H1 (cell line): ENCODE results near the gene ARFRP1. TPM values are rescaled to one million over a fixed set of nuclear protein-coding genes. Genes with fewer than 3 reads are reported as not detected.

Experiments used
- CTCF ChIA-PET: fragments of 300-600 bp; sonication (Branson Sonifier 250); formaldehyde crosslinking; loops from one replicate; lab custom pipeline; 2021; ENCODE audit not compliant: partially characterized antibody; lab: Charles Lee
- POLR2A ChIA-PET: fragments of 300-600 bp; sonication (Branson Sonifier 250); formaldehyde crosslinking; loops from one replicate; lab custom pipeline; 2021; ENCODE audit warnings: inconsistent platforms; ENCODE audit not compliant: partially characterized antibody; lab: Charles Lee
- DNase-seq, 2 experiments: peaks; one replicate each; pipeline versions ENCODE4 v3.0.0 to v3.0.0-alpha.2; 2010 to 2022; ENCODE audit warnings: low spot score in 2 of 2, low read depth in 1 of 2, mixed read lengths in 1 of 2
- FAIRE-seq: peaks from 2 replicates; lab custom pipeline; 2011; peaks lifted over from hg19 to GRCh38; lab: Jason Lieb, UNC
- H2AFZ ChIP-seq: 2 replicates; pipeline ENCODE4 v1.8.1; 2012; ENCODE audit warnings: low read length, inconsistent platforms
- H2AK5ac ChIP-seq: 2 replicates; pipeline ENCODE4 v1.6.1; 2013; ENCODE audit warnings: low read depth, low read length
- H2BK120ac ChIP-seq: replicated peaks from 2 replicates; pipeline ENCODE3; 2013; ENCODE audit warnings: low read depth, low read length, inconsistent platforms
- H2BK12ac ChIP-seq: 2 replicates; pipeline ENCODE4 v1.6.1; 2013; ENCODE audit warnings: low read depth, low read length
- H2BK15ac ChIP-seq: 2 replicates; pipeline ENCODE4 v1.6.1; 2013; ENCODE audit warnings: low read length
- H2BK20ac ChIP-seq: 2 replicates; pipeline ENCODE4 v1.6.1; 2013; ENCODE audit warnings: low read length
- H2BK5ac ChIP-seq: 2 replicates; pipeline ENCODE4 v1.6.1; 2013; ENCODE audit warnings: low read depth, low read length
- H3K14ac ChIP-seq: 2 replicates; pipeline ENCODE4 v1.6.1; 2013; ENCODE audit warnings: inconsistent platforms; ENCODE audit not compliant: insufficient read length
- H3K18ac ChIP-seq: 2 replicates; pipeline ENCODE4 v1.6.1; 2013; ENCODE audit warnings: low read length; ENCODE audit errors: extremely low read depth
- H3K23ac ChIP-seq: 2 replicates; pipeline ENCODE4 v1.6.1; 2013; ENCODE audit warnings: inconsistent platforms; ENCODE audit not compliant: insufficient read length
- H3K23me2 ChIP-seq: 2 replicates; pipeline ENCODE4 v1.6.1; 2013; ENCODE audit warnings: low read depth, low read length
- H3K27ac ChIP-seq: 2 replicates; pipeline ENCODE4 v1.6.1; 2011; ENCODE audit warnings: low read depth, low read length, inconsistent platforms
- H3K27me3 ChIP-seq, 4 experiments: replicated peaks in 1 of 4; 1 replicate in 1 of 4; 2 replicates in 3 of 4; pipeline versions ENCODE4 v1.6.1 to v1.8.1; 2011 to 2013; ENCODE audit warnings: low read length in 3 of 4, mild to moderate bottlenecking in 3 of 4, inconsistent platforms in 2 of 4, mixed read lengths in 2 of 4, moderate library complexity in 1 of 4; ENCODE audit not compliant: control insufficient read depth in 3 of 4, insufficient read depth in 3 of 4; ENCODE audit errors: extremely low read depth in 1 of 4
- H3K36me3 ChIP-seq, 4 experiments: 2 replicates each; pipeline versions ENCODE4 v1.6.1 to v1.8.1; 2011 to 2013; ENCODE audit warnings: mild to moderate bottlenecking in 4 of 4, low read length in 3 of 4, moderate library complexity in 2 of 4, control low read depth in 1 of 4, inconsistent platforms in 1 of 4; ENCODE audit not compliant: insufficient read depth in 4 of 4, control insufficient read depth in 2 of 4
- H3K4ac ChIP-seq: replicated peaks from 2 replicates; pipeline ENCODE3; 2013; ENCODE audit warnings: low read length, low read depth, mixed read lengths, inconsistent platforms; ENCODE audit not compliant: insufficient read length
- H3K4me1 ChIP-seq, 4 experiments: replicated peaks in 1 of 4; 1 replicate in 1 of 4; 2 replicates in 3 of 4; pipeline versions ENCODE4 v1.6.1 to v1.8.1; 2011 to 2013; ENCODE audit warnings: low read length in 3 of 4, inconsistent platforms in 2 of 4, mixed read lengths in 1 of 4; ENCODE audit not compliant: insufficient read depth in 4 of 4, control insufficient read depth in 3 of 4
- H3K4me2 ChIP-seq, 2 experiments: 2 replicates each; pipeline versions ENCODE4 v1.6.1 to v1.8.1; 2011 to 2013; ENCODE audit warnings: low read depth in 2 of 2, low read length in 2 of 2, control low read depth in 1 of 2, inconsistent platforms in 1 of 2, mild to moderate bottlenecking in 1 of 2; ENCODE audit not compliant: insufficient read depth in 1 of 2
- H3K4me3 ChIP-seq, 4 experiments: fragments of 200-600, 300-600 bp in 1 of 4; sonication (generic), shearing (Covaris generic), sonication (Bioruptor Twin) in 1 of 4; 2 replicates each; pipeline versions ENCODE4 v1.5.1 to v1.8.1; 2011 to 2016; ENCODE audit warnings: low read length in 4 of 4, low read depth in 3 of 4, control low read depth in 2 of 4, inconsistent platforms in 2 of 4, mild to moderate bottlenecking in 2 of 4, mixed read lengths in 1 of 4, moderate library complexity in 1 of 4; ENCODE audit not compliant: insufficient read depth in 2 of 4; ENCODE audit errors: extremely low read depth in 1 of 4
- H3K56ac ChIP-seq: replicated peaks from 2 replicates; pipeline ENCODE3; 2013; ENCODE audit warnings: low read depth, mild to moderate bottlenecking, mixed read lengths, low read length, inconsistent platforms; ENCODE audit not compliant: insufficient read length
- H3K79me1 ChIP-seq: 2 replicates; pipeline ENCODE4 v1.6.1; 2013; ENCODE audit warnings: low read depth, low read length, control low read depth
- H3K79me2 ChIP-seq, 2 experiments: 2 replicates each; pipeline versions ENCODE4 v1.6.1 to v1.8.1; 2012 to 2013; ENCODE audit warnings: low read length in 2 of 2, mild to moderate bottlenecking in 2 of 2, inconsistent platforms in 1 of 2; ENCODE audit not compliant: insufficient read depth in 2 of 2, control insufficient read depth in 1 of 2
- H3K9ac ChIP-seq, 4 experiments: replicated peaks in 1 of 4; 1 replicate in 1 of 4; 2 replicates in 3 of 4; pipeline versions ENCODE4 v1.6.1 to v1.8.1; 2011 to 2013; ENCODE audit warnings: low read depth in 3 of 4, low read length in 3 of 4, control low read depth in 2 of 4, mild to moderate bottlenecking in 2 of 4, moderate library complexity in 2 of 4, inconsistent platforms in 1 of 4; ENCODE audit errors: extremely low read depth in 1 of 4
- H3K9me3 ChIP-seq, 2 experiments: 2 replicates each; pipeline versions ENCODE4 v1.6.1 to v1.8.1; 2012 to 2013; ENCODE audit warnings: mild to moderate bottlenecking in 2 of 2, moderate library complexity in 2 of 2, control low read depth in 1 of 2, inconsistent platforms in 1 of 2, low read depth in 1 of 2, low read length in 1 of 2, mixed read lengths in 1 of 2; ENCODE audit not compliant: insufficient read depth in 2 of 2
- H4K20me1 ChIP-seq, 2 experiments: replicated peaks in 1 of 2; 2 replicates each; pipeline versions ENCODE3 to v1.8.1; 2011 to 2013; ENCODE audit warnings: inconsistent platforms in 2 of 2, low read length in 2 of 2, mild to moderate bottlenecking in 1 of 2; ENCODE audit not compliant: insufficient read depth in 2 of 2, control insufficient read depth in 1 of 2
- H4K5ac ChIP-seq: 2 replicates; pipeline ENCODE4 v1.6.1; 2013; ENCODE audit warnings: low read length, low read depth, mixed read lengths, inconsistent platforms; ENCODE audit not compliant: insufficient read length
- H4K8ac ChIP-seq: 2 replicates; pipeline ENCODE4 v1.8.0; 2013; ENCODE audit warnings: mild to moderate bottlenecking, moderate library complexity, low read length, inconsistent platforms; ENCODE audit not compliant: insufficient read depth; ENCODE audit errors: extremely low read depth
- H4K91ac ChIP-seq: replicated peaks from 2 replicates; pipeline ENCODE3; 2013; ENCODE audit warnings: low read length, mixed read lengths, inconsistent platforms; ENCODE audit not compliant: insufficient read length
- CHD2 ChIP-seq: IDR thresholded peaks from 2 replicates; pipeline ENCODE4 v1.6.1; 2012; ENCODE audit warnings: low read length, improper control_type of control experiment
- EZH2 ChIP-seq: fragments of 200-600 bp; sonication (generic); IDR thresholded peaks from 2 replicates; pipeline ENCODE4 v1.7.1; 2012; ENCODE audit warnings: low read depth, mild to moderate bottlenecking, moderate library complexity, low read length, inconsistent platforms; ENCODE audit not compliant: severe bottlenecking
- ZNF274 ChIP-seq: IDR thresholded peaks from 2 replicates; pipeline ENCODE4 v1.7.0; 2012; ENCODE audit warnings: low read length, borderline replicate concordance; ENCODE audit errors: extremely low read depth
- WGBS, 2 experiments: shearing (Covaris generic) in 1 of 2; methylation state at CpG; one replicate each; pipeline versions ENCODE4 v1.1.6 to v1.1.7; 2013 to 2015; ENCODE audit warnings: low lambda C conversion rate in 2 of 2, mixed read lengths in 2 of 2, inconsistent platforms in 1 of 2, low coverage in 1 of 2, missing lambda C conversion rate in 1 of 2; ENCODE audit not compliant: insufficient replicate concordance in 2 of 2, insufficient coverage in 1 of 2, insufficient read length in 1 of 2; ENCODE audit errors: extremely low coverage in 1 of 2, missing lambda C conversion rate in 1 of 2; 5-methylcytosine and 5-hydroxymethylcytosine counted together
- polyA plus RNA-seq, 7 experiments: library from polyadenylated mRNA; depleted of rRNA in 3 of 7; stranded (reverse) in 5 of 7; unstranded in 2 of 7; fragments of >200 nt in 5 of 7; fragments of 200-250 nt in 2 of 7; gene quantifications; 1 replicate in 5 of 7; 2 replicates in 1 of 7; 4 replicates in 1 of 7; pipeline versions ENCODE4 v1.2.1 to v1.2.3, GENCODE V29; 2011 to 2013; ENCODE audit warnings: missing spikeins in 2 of 7, mixed read lengths in 2 of 7
- total RNA-seq: library from RNA; stranded (reverse); fragmentation: NEBNext Ultra II Directional; extraction: Animal tissue kit (Norgen Biotek cat#: 25700); gene quantifications from 2 replicates; pipeline ENCODE4 v1.2.1, GENCODE V29; 2021

Gene ARFRP1
- total and polyA plus RNA-seq, 2 of the 8 experiments (the other 6 are each of a cell fraction or from before 2014, with no cell fraction given): 12.9 to 22.9 TPM

DNA sequence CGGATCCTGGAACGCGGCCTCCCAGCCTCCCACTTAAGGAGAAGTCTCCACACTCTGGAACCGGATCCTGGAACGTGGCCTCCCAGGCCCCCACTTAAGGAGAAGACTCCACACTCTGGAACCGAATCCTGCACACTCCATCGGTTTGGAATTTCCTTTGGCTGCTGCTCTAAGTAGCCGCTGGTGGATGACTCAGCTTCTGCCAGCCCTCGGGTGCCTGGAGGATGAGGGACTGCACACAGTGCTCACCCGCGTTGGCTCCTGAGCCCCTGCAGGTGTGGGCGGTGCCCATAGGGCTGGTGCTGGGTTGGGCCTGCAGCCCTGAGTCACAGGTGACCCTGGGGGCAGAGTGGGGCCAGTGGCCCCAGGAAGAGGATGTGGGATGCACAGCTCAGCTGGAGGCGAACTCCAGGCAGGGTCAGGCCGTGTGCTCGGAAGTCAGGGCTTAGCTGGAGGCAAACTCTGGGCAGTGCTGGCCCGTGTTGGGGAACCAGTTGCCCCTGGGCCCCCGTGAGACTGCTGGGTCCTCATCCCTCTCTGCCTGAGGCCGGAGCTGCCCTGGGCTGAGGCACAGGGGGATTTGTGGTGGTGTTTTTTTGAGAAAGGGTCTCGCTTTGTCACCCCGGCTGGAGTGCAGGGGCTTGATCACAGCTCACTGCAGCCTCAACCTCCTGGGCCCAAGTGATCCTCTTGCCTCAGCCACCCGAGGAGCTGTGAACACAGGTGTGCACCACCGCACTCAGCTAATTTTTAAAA, 25.2 kb downstream of the ARFRP1 start:
- no peak for FAIRE-seq

More for the DNA sequence above, 25.2 kb downstream of the ARFRP1 start:
- Histone ChIP-seq H4K8ac (no peak overlapping the region), H3K79me2 (no peaks in the 10 kb centered on the region), H2AK5ac (no peak overlapping the region), H2BK5ac (no peak overlapping the region), H3K14ac (no peak overlapping the region), H2AFZ (no peak overlapping the region), H3K9me3 (no peaks in the 10 kb centered on the region), H4K20me1 (peaks cover 0 to 7% of the 10 kb centered on the region in 2 experiments), H3K27me3 (no peaks in the 10 kb centered on the region), H3K4me1 (no peaks in the 10 kb centered on the region; a peak in 1 of 7 replicates), H3K4ac (no peak overlapping the region), H3K23ac (no peak overlapping the region), H2BK15ac (no peak overlapping the region), H3K27ac (no peak overlapping the region), H3K23me2 (no peaks in the 10 kb centered on the region; the same call in 1 of the 2 replicates), H3K18ac (no peak overlapping the region), H3K4me2 (no peak overlapping the region), H2BK12ac (no peak overlapping the region), H3K9ac (no peak overlapping the region), H2BK120ac (no peak overlapping the region), H3K4me3 (no peak overlapping the region), H3K79me1 (no peaks in the 10 kb centered on the region), H4K5ac (no peak overlapping the region), H4K91ac (no peak overlapping the region), H3K56ac (no peak overlapping the region), H3K36me3 (peaks cover 0 to 5% (median 2%) of the 10 kb centered on the region in 4 experiments; a peak in 4 of 8 replicates), H2BK20ac (no peak overlapping the region)
- TF ChIP-seq EZH2: no peak
- no peak for TF ChIP-seq ZNF274
- TF ChIP-seq CHD2: no peak
- DNase-seq: no peak
- POLR2A ChIA-PET: interaction anchor here (0.7 to 1.8 kb wide), 8 partner anchors 8 to 20 kb away, joined by 3 to 6 read pairs (median 4); no protein-coding TSS in a partner anchor
- 90% methylated on average over 21 of the region's 22 CpGs; no CpG with 5 or more reads in 1 of the 2 experiments for WGBS, 2 experiments
- CTCF ChIA-PET: interaction anchor here (0.7 to 1.8 kb wide), 4 partner anchors 8 to 193 kb away, joined by 3 to 5 read pairs (median 4); no protein-coding TSS in a partner anchor
